GM12878 (cell line): ENCODE measurements around the gene PCDHGB6. TPM values are rescaled to one million over a fixed set of nuclear protein-coding genes. Genes with fewer than 3 reads are reported as not detected.

Experiments used
- ATAC-seq: fragments of 200-7000 bp; cut with Tn5 transposase; 3 replicates; pipeline ENCODE4 v1.9.1; 2020; ENCODE audit warnings: mild to moderate bottlenecking, moderate library complexity
- BruUV-seq: library from RNA; stranded (reverse); fragments of 400-500 nt; replicated peaks from 2 replicates; lab custom pipeline; 2021; lab: Mats Ljungman, UMichigan
- CTCF ChIA-PET: fragments of 300-600 bp; sonication (Branson Sonifier 250); formaldehyde crosslinking; extraction: SDS; loops from one replicate; lab custom pipeline; 2021; ENCODE audit warnings: inconsistent platforms; lab: Yijun Ruan, JAX
- POLR2A ChIA-PET: fragments of 350-600 bp; formaldehyde crosslinking; extraction: SDS; loops from one replicate; lab custom pipeline; 2021; ENCODE audit warnings: inconsistent platforms; lab: Charles Lee
- RAD21 ChIA-PET: fragments of 300-600 bp; sonication (Branson Sonifier 250); formaldehyde crosslinking; loops from one replicate; lab custom pipeline; 2023; ENCODE audit warnings: antibody characterized with exemption; ENCODE audit not compliant: unreplicated experiment; lab: Charles Lee
- SMC1A ChIA-PET: fragments of 300-600 bp; sonication (Branson Sonifier 250); formaldehyde crosslinking; loops from one replicate; lab custom pipeline; 2023; ENCODE audit not compliant: unreplicated experiment, uncharacterized antibody; lab: Charles Lee
- DNase-seq: peaks from one replicate; pipeline ENCODE4 v3.0.0-alpha.2; 2011; ENCODE audit warnings: low read depth, low spot score
- FAIRE-seq: peaks from 3 replicates; lab custom pipeline; 2011; peaks lifted over from hg19 to GRCh38; lab: Jason Lieb, UNC
- H2AFZ ChIP-seq: 2 replicates; pipeline ENCODE4 v1.6.0; 2011; ENCODE audit warnings: low read depth, low read length, control low read depth; ENCODE audit not compliant: control insufficient read depth
- H3K27ac ChIP-seq: 2 replicates; pipeline ENCODE4 v1.5.1; 2011; ENCODE audit warnings: control low read depth; ENCODE audit not compliant: control insufficient read depth, insufficient read depth
- H3K27me3 ChIP-seq, 2 experiments: replicated peaks in 1 of 2; 2 replicates each; pipeline versions ENCODE4 v1.6.0 to v1.6.1; 2011; ENCODE audit warnings: low read length in 1 of 2; ENCODE audit not compliant: control insufficient read depth in 2 of 2, insufficient read depth in 2 of 2
- H3K36me3 ChIP-seq, 2 experiments: 2 replicates each; pipeline ENCODE4 v1.5.1; 2011; ENCODE audit warnings: low read length in 1 of 2; ENCODE audit not compliant: control insufficient read depth in 2 of 2, insufficient read depth in 2 of 2
- H3K4me1 ChIP-seq: 2 replicates; pipeline ENCODE4 v1.6.1; 2011; ENCODE audit warnings: mild to moderate bottlenecking, low read length, moderate library complexity, mixed read lengths; ENCODE audit not compliant: control insufficient read depth, insufficient read depth
- H3K4me2 ChIP-seq: 2 replicates; pipeline ENCODE4 v1.6.0; 2011; ENCODE audit warnings: control low read depth; ENCODE audit not compliant: control insufficient read depth, insufficient read depth
- H3K4me3 ChIP-seq: fragments of 200-600 bp; sonication (generic); 2 replicates; pipeline ENCODE4 v1.5.1; 2016
- H3K79me2 ChIP-seq: 2 replicates; pipeline ENCODE4 v1.6.0; 2011; ENCODE audit warnings: low read length; ENCODE audit not compliant: control insufficient read depth, insufficient read depth
- H3K9ac ChIP-seq: 2 replicates; pipeline ENCODE4 v1.8.0; 2011; ENCODE audit warnings: low read length, control low read depth, mixed read lengths; ENCODE audit not compliant: control insufficient read depth, insufficient read depth
- H3K9me3 ChIP-seq: replicated peaks from 3 replicates; pipeline ENCODE4 v1.5.1; 2011; ENCODE audit warnings: mild to moderate bottlenecking, low read length; ENCODE audit not compliant: control insufficient read depth, insufficient read depth
- H4K20me1 ChIP-seq: 2 replicates; pipeline ENCODE4 v1.6.0; 2011; ENCODE audit not compliant: control insufficient read depth, insufficient read depth
- ATF2 ChIP-seq: IDR thresholded peaks from 2 replicates; pipeline ENCODE4 v1.6.1; 2012; ENCODE audit warnings: low read length, inconsistent platforms
- CEBPB ChIP-seq, 2 experiments: fragments of 150-350 bp in 1 of 2; IDR thresholded peaks; 2 replicates each; pipeline ENCODE4 v1.6.1; 2012 to 2014; ENCODE audit warnings: low read depth in 2 of 2, low read length in 2 of 2, borderline replicate concordance in 1 of 2, inconsistent platforms in 1 of 2
- CHD2 ChIP-seq: IDR thresholded peaks from 2 replicates; pipeline ENCODE4 v1.6.1; 2011; ENCODE audit warnings: low read depth, low read length, improper control_type of control experiment, borderline replicate concordance
- CREM ChIP-seq: IDR thresholded peaks from 2 replicates; pipeline ENCODE4 v1.6.1; 2014; ENCODE audit warnings: antibody characterized with exemption, low read depth
- HCFC1 ChIP-seq: fragments of 150-350 bp; IDR thresholded peaks from 2 replicates; pipeline ENCODE4 v1.6.1; 2014; ENCODE audit warnings: low read length
- SMC3 ChIP-seq: IDR thresholded peaks from 2 replicates; pipeline ENCODE4 v1.6.1; 2011; ENCODE audit warnings: low read length, improper control_type of control experiment, borderline replicate concordance
- SREBF2 ChIP-seq: IDR thresholded peaks from 2 replicates; pipeline ENCODE4 v1.6.1; 2012; ENCODE audit warnings: mild to moderate bottlenecking, low read length
- USF2 ChIP-seq: IDR thresholded peaks from 2 replicates; pipeline ENCODE4 v1.6.1; 2011; ENCODE audit warnings: low read depth, low read length, improper control_type of control experiment, borderline replicate concordance
- WRNIP1 ChIP-seq: IDR thresholded peaks from 2 replicates; pipeline ENCODE4 v1.6.1; 2011; ENCODE audit warnings: low read depth, low read length, improper control_type of control experiment, borderline replicate concordance
- ZBED1 ChIP-seq: IDR thresholded peaks from 2 replicates; pipeline ENCODE4 v1.6.1; 2016; ENCODE audit warnings: borderline replicate concordance
- ZNF274 ChIP-seq: IDR thresholded peaks from one replicate; pipeline ENCODE4 v1.8.0; 2011; ENCODE audit not compliant: insufficient read length, insufficient read depth
- WGBS: methylation state at CpG from one replicate; pipeline ENCODE4 v1.1.6; 2016; ENCODE audit warnings: low lambda C conversion rate; ENCODE audit not compliant: insufficient replicate concordance, insufficient coverage; ENCODE audit errors: missing lambda C conversion rate; 5-methylcytosine and 5-hydroxymethylcytosine counted together
- in situ Hi-C: fragments of 300-500 bp; cut with MboI; formaldehyde crosslinking; loops from 9 replicates; pipeline ENCODE4 v1.14.3; 2018; ENCODE audit warnings: mixed read lengths
- intact Hi-C: fragments of 100-400 bp; cut with micrococcal nuclease; formaldehyde crosslinking; loops from one replicate; pipeline ENCODE4 v1.14.2; 2022; ENCODE audit not compliant: unreplicated experiment
- polyA plus RNA-seq, 11 experiments: library from polyadenylated mRNA; depleted of rRNA in 4 of 11; unstranded in 6 of 11; stranded (reverse) in 5 of 11; fragments of >200 nt; fragmentation: Nextera tagmentation in 4 of 11; fragmentation: Illumina TruSeq in 1 of 11; extraction: Ambion mirVana in 4 of 11; extraction: Trizol in 1 of 11; gene quantifications; 1 replicate in 1 of 11; 2 replicates in 10 of 11; pipeline versions ENCODE4 v1.2.1 to v1.2.3, GENCODE V29; 2011 to 2016; ENCODE audit warnings: inconsistent platforms in 2 of 11, missing spikeins in 2 of 11, low read depth in 1 of 11
- total RNA-seq, 4 experiments: library from RNA; depleted of rRNA in 3 of 4; stranded (reverse); fragments of >200 nt in 3 of 4; fragmentation: Illumina TruSeq in 1 of 4; extraction: Trizol in 1 of 4; gene quantifications; 2 replicates each; pipeline versions ENCODE4 v1.2.1 to v1.2.3, GENCODE V29; 2013 to 2021
- TF ChIP-seq, protein P1 (sequence below): fragments of 450-650 bp; conservative IDR thresholded peaks from 2 replicates; pipeline ENCODE4 v1.6.1; 2017; ENCODE audit warnings: mild to moderate bottlenecking, moderate library complexity
- TF ChIP-seq, protein P2 (sequence below): fragments of 450-650 bp; IDR thresholded peaks from 2 replicates; pipeline ENCODE4 v1.6.1; 2017; ENCODE audit warnings: borderline replicate concordance
- TF ChIP-seq, protein P3 (sequence below): fragments of 450-650 bp; IDR thresholded peaks from 2 replicates; pipeline ENCODE4 v1.6.1; 2018; ENCODE audit warnings: borderline replicate concordance, mild to moderate bottlenecking; ENCODE audit not compliant: partially characterized antibody

Gene PCDHGB6
- total and polyA plus RNA-seq, 10 of the 15 experiments (the other 5 are each of a cell fraction or from before 2014, with no cell fraction given): 0.07 to 1.0 (median 0.31) TPM

DNA sequence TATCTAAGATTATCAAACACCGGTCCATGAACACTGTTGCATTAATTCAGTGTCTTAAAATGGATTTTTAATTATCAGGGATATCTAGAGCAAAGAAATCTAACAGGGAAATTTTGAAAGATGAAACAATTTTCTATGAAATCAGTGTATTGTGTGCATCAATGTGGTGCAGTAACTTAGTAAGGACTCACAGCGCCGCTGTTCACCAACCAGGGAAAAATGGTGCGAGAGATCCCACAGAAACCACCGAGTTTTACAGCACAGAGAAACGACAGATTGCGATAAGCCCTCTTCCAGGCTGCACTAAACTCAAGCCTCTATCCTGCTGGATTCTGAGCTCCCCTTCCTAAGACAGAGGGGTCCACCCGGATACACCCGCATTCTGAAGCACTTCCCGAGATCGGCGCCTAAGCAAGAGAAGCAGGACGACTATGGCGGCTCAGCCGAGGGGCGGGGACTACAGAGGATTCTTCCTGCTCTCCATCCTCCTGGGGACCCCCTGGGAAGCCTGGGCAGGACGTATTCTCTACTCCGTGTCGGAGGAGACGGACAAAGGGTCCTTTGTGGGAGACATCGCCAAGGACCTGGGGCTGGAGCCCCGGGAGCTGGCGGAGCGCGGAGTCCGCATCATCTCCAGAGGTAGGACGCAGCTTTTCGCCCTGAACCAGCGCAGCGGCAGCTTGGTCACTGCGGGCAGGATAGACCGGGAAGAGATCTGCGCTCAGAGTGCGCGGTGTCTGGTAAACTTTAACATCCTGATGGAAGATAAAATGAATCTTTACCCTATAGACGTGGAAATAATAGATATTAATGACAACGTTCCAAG lies 25.1 kb upstream of the PCDHGB6 start, which contains the start of gene PCDHGA7:
PCDHGA7 (plus strand) TSS at position 274 of the 826 bp plus-strand sequence; CDS start at position 432, 158 bp downstream.
- no peaks in the 10 kb centered on the region for H3K27me3 ChIP-seq
- no peaks in the 10 kb centered on the region; the same call in 2 of the 3 replicates for H3K9me3 ChIP-seq
- CTCF ChIA-PET: interaction anchor here (0.8 to 1.5 kb wide), 2 partner anchors 9 to 175 kb away, joined by 3 read pairs; no protein-coding TSS in a partner anchor
- POLR2A ChIA-PET: no interaction called here
- H3K9ac ChIP-seq: no peak within 1 kb of the TSS
- in situ Hi-C loops (no loop called here), intact Hi-C loops (no loop called here)
- no peak for ATAC-seq
- SMC1A ChIA-PET: no interaction called here
- RAD21 ChIA-PET: no interaction called here
- no peaks in the 10 kb centered on the region for H3K79me2 ChIP-seq
- H3K4me1 ChIP-seq: no peaks in the 10 kb centered on the region
- no peaks in the 10 kb centered on the region for H4K20me1 ChIP-seq
- no peak within 1 kb of the TSS for H3K4me2 ChIP-seq
- no peak for FAIRE-seq
- H3K36me3 ChIP-seq: no peaks in the 10 kb centered on the region
- BruUV-seq: no TSS peak
- H3K4me3 ChIP-seq: no peak within 1 kb of the TSS
- DNase-seq: no peak
- H2AFZ ChIP-seq: no peak within 1 kb of the TSS
- no peak within 1 kb of the TSS for H3K27ac ChIP-seq
- 13% methylated on average over 37 of the region's 37 CpGs for WGBS
- TF ChIP-seq WRNIP1 (no peak), CHD2 (no peak), CREM (no peak), SMC3 (no peak), SREBF2 (no peak), ATF2 (no peak), HCFC1 (no peak), ZBED1 (no peak), CEBPB (IDR thresholded peaks at IDR 0.05; ENCODE audit: borderline replicate concordance in 1 of 2, low read depth in 2 of 2, low read length in 2 of 2) (no peak), ZNF274 (no peak), USF2 (no peak)
- TF ChIP-seq, protein P1, sequence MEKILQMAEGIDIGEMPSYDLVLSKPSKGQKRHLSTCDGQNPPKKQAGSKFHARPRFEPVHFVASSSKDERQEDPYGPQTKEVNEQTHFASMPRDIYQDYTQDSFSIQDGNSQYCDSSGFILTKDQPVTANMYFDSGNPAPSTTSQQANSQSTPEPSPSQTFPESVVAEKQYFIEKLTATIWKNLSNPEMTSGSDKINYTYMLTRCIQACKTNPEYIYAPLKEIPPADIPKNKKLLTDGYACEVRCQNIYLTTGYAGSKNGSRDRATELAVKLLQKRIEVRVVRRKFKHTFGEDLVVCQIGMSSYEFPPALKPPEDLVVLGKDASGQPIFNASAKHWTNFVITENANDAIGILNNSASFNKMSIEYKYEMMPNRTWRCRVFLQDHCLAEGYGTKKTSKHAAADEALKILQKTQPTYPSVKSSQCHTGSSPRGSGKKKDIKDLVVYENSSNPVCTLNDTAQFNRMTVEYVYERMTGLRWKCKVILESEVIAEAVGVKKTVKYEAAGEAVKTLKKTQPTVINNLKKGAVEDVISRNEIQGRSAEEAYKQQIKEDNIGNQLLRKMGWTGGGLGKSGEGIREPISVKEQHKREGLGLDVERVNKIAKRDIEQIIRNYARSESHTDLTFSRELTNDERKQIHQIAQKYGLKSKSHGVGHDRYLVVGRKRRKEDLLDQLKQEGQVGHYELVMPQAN: no peak
- TF ChIP-seq, protein P2, sequence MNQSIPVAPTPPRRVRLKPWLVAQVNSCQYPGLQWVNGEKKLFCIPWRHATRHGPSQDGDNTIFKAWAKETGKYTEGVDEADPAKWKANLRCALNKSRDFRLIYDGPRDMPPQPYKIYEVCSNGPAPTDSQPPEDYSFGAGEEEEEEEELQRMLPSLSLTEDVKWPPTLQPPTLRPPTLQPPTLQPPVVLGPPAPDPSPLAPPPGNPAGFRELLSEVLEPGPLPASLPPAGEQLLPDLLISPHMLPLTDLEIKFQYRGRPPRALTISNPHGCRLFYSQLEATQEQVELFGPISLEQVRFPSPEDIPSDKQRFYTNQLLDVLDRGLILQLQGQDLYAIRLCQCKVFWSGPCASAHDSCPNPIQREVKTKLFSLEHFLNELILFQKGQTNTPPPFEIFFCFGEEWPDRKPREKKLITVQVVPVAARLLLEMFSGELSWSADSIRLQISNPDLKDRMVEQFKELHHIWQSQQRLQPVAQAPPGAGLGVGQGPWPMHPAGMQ: no peak
- TF ChIP-seq, protein P3, sequence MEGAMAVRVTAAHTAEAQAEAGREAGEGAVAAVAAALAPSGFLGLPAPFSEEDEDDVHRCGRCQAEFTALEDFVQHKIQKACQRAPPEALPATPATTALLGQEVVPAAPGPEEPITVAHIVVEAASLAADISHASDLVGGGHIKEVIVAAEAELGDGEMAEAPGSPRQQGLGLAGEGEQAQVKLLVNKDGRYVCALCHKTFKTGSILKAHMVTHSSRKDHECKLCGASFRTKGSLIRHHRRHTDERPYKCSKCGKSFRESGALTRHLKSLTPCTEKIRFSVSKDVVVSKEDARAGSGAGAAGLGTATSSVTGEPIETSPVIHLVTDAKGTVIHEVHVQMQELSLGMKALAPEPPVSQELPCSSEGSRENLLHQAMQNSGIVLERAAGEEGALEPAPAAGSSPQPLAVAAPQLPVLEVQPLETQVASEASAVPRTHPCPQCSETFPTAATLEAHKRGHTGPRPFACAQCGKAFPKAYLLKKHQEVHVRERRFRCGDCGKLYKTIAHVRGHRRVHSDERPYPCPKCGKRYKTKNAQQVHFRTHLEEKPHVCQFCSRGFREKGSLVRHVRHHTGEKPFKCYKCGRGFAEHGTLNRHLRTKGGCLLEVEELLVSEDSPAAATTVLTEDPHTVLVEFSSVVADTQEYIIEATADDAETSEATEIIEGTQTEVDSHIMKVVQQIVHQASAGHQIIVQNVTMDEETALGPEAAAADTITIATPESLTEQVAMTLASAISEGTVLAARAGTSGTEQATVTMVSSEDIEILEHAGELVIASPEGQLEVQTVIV: no peak
